Anterior cingulate cortex (tissue), 58 donors: ENCODE results near the gene POLE.
A peak's percentile ranks its signal among the peaks of the same experiment; 100 is the strongest.

Experiments used
- DNase-seq, 58 donors: peaks; one replicate each; lab custom pipeline; 2025; lab: John Stamatoyannopoulos, UW

POLE gene

DNA sequence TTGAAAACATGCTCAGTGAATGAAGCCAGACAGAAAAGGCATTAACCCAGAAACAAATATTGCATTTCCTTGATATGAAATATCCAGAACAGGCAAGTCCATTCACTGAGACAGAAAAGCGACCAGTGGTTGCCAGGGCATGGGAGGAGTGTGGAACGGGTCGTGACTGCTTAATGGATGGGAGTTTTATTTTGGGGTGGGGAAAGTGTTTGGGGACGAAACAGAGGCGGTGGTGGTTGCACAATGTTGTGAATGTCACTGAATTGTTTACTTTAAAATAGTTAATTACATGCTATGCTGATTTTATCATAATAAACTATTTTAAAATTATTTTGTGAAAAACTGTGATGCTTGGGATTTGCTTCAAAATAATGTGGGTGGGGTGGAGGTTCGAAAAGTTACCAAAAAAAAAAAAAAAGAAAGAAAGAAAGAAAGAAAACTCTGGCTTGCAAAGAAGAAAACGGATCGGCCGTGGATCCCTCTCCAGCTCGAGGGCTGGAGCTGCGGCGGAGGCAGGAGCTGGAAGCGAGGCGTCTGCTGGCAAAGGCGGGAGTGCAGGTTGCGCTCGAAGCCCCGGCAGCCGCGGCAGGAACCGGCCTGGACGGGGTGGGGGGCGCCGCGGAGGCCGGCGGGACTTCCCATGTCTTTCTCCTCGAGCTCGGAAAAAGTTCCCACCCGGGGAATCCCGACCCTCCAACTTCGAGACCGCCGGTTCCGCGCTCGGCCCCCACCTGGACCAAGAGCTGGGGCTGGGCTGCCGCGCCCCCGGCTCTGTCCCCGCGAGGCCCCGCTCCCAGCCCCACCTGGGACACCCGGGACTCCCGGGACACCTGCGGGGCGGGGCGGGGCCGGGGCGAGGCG, 69.1 kb downstream of the POLE start:
- no peak for DNase-seq

DNA sequence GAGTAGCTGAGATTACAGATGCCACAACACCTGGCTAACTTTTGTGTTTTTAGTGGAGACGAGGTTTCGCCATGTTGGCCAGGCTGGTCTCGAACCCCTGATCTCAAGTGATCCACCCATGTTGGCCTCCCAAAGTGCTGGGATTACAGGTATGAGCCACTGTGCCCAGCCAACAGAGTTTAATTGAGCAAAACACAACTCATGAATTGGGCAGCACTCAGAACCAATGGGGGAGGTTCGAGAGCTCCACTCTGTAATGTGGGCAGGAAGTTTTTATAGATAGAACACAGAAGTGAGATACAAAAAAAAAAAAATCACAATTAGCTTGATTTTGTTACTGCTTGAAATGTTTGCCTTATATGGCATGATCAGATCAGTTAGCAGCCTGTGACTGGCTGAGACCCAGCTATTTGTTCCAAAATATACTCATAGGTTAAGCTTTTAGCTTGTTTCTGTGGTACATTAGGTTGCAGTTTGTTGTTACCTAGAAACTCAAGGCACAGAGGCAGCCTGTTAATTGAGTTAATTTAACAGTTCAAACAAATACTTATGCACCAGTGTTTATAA, 69.9 kb downstream of the POLE start:
- DNase-seq = no peak

DNA sequence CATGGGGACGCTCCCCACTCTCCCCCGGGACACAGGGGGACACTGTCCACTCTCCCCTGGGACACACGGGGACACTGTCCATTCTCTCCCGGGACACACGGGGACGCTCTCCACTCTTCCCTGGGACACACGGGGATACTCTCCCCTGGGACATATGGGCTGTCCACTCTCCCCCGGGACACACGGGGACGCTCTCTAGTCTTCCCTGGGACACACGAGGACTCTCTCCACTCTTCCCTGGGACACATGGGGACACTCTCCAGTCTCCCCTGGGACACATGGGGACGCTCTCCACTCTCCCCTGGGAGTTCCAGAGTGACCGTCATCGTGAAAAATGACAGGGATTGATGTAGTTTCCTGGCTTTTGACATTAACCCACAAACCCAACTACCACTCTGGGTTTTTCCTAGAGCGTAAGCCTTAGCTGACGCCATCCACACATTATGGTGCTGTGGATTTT, 71.5 kb downstream of the POLE start:
- DNase-seq = no peak

DNA sequence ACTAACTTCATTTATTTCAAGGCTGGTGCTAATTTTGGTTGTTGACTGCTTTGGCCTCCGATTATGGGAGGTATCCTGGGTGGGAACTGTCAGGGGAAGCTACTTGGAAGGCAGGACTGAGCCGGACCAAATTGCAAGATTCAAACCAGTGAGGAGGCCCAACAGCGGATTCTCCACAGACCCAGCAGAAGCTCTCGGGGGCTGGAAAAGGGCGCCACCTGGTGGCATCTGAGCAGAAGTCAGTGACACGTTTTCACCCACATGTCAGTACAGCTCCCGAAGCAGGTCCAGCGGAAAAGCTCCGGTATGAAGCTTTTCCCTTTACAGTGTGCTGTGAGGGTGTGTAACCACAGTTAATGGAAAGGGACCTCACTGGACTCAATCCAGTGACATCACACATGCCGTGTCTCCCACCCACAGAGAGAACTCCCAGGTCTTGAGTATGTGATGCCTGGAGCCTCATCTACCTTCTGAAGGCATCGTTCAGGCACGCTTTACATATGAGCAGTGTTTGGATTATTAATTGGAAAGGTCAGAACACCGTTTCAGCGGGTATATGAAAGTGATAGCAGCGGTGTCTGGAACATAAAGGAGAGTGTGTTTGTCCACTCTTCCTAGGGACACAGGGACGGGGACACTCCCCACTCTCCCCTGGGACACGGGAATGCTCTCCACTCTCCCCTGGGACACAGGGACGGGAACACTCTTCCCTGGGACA, 72.1 kb downstream of the POLE start:
- peak in 55 of 58 donors; percentile 8 to 85 (median 59) for DNase-seq

DNA sequence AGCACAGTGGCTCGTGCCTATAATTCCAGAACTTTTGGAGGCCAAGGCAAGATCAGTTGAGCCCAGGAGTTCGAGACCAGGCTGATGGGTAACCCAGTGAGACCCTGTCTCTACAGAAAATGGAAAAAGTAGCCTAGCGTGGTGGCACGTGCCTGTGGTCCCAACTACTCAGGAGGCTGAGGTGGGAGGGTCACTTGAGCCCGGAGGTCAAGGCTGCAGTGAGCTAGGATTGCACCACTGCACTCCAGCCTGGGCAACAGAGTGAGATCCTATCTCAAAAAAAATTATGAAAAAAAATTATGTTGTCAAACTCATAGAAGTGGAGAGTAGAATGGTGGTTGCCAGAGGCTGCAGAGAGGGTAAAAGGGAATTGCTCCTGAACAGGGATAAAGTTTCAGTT, 73.1 kb downstream of the POLE start:
- no peak for DNase-seq

DNA sequence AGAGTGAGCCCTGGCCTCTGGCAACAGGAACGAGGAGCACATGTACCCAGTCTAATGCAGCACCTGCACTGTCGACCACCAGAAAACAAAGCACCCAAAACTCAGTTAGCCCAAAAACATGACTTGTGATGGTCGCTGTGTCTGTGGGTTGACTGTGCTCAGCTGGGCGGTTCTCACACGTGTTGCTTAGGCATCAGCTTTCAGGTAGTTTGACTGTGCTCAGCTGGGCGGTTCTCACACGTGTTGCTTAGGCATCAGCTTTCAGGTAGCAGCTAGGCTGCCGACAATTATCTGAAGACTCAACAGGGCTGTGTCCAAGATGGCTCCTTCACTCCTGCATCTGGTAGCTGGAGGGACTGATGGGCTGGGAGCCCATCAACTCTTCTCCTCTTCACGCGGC, 75.5 kb downstream of the POLE start:
- no peak for DNase-seq

DNA sequence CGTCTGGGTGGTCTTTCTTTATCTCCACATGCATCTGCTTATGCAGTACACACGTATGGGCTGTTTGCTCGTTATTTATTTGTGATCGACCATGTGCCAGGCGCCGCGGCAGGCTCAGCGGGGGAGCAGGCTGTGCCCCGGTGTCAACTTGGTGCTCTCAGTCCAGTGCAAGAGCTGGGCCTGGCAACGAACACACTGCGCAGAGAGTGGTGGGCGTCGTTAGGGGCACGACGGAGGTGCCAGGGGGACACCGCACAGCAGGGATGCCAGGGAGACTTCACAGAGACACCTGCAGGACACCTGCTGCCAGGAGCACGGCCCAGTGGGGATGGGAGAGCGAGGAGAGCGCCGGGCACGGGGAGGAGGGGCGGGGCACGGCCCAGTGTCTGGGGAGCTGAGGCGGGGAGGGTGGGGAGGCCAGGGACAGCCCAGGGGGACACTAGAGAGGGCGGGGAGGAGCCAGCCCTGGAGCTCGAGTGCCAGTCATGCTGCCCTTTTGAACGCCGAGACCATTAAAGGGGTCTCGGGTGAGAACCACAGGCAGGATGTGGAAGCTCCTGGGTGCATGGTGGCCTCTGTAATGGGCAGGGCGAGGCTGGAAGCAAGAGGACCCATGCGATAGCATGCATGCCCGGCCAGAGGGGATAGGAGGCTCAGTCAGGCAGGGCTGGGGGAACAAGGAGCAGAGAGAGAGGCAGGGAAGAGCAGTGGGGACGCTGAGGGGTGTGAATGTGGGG, 76.1 kb downstream of the POLE start:
- DNase-seq = no peak

DNA sequence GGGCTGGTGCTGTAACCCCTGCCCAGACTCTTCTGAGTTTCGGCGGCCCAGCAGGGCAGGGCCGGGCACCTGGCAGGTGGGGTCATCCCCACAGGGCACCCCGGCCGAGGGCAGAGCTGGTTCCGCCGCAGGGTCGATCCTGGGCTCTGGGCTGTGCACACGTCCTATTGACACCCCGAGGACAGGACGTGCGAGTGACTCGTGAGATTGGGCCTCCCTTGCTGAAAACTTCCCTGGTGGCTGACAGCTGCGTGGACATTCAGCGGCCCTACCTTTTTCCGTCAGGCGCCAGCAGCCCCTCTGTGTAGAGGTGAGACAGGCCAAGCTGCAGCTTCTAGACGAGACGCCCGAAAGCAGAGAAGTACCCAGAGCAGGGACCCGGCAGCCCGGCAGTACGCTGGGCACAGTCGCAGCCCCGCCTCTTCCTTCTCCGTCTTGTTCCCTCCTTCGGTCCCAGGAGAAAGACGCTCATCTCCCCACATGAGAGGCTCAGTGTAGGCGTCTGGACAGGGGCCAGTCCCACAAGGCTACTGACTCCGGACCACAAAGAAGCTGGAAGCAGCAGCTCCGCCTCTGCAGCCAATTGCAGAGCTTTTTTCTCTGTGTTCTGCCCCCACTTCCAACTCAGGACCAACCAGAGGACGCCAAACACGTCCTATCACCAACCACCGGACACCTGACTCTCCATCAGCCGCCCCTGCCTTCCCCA, 76.9 kb downstream of the POLE start, which contains the start of gene LRCOL1:
Gene LRCOL1, minus strand, starts transcription at position 532 of the 709 bp plus-strand sequence. CDS start 4,331 bp downstream, outside the sequence.
- peak in 13 of 58 donors; percentile 5 to 33 (median 15) for DNase-seq

DNA sequence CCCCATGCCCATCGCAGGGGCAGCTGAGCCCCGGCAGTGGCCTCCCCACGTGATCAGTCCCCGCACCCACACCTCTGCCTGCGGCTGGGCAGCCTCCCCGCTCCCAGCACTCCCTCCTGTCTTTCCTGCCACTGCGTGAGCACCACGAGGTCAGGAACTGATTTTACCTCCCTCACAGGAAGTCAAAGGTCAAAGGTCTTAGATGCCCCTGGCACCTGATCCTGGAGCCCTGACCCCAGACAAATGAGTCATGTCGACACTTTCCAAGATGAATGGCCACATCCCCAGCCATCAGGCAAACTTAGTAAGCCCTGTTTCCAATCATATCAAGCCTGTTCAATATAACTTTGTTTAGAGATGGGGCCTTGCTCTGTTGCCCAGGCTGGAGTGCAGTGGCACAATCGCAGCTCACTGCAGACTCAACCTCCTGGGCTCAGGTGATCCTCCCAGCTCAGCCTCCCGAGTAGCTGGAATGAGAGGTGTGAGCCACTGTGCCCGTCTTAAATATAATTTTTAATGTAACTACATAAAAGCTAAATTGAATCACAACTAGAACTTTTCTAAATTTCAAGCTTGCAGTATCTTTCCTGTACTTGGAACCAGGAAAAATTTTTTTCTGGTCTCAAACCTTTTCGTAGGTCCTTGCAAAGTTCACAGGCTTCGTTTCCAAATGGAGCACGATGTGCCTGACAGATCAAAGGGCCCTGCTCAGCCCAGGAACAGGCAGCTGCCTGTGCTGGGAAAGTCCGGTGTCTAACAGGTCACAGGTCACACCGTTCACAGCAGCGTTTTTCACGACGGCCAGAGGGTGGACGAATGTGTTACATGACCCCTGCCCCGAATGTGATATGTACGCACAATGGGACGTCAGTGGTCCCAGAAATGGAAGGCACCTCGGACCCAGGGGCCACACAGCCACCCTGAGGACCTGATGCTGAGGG, 78.6 kb downstream of the POLE start:
- DNase-seq = no peak

DNA sequence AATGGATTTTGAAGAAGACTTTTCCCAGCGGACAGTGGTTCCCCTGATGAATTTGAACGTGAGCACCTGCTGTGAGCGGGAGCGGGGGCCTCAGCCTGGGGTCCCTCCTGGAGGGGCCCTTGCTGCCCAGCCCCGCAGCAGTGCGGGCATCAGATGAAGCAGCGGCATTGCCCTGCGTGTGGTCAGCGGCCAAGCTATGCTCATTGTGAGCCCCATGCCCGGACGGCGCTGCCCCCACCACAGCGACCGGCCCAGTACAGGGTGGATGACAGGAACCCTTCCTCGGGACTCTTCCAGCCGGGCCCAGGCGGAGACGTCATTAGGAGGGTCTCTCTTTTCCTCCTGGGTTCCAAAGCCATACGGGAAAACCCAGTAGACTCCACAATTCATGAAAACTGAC, 80.2 kb downstream of the POLE start:
- no peak for DNase-seq

DNA sequence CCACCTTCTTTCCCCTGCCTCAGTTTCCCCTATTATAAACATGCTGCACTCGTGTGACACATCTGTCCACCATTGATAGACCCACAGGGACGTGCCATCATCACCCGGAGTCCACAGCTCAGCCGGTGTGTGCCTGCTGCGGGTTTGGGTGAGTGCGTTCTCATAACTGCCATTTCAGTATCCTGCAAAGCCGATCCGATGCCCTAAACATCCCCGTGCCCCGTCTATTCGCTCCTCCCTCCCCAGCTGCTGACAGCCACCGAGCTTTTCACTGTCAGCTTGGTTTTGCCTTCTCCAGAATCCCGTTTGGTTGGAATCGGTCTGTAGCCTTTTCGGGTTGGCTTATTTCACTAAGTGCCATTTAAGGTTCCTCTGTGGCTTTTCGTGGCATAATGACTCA, 80.7 kb downstream of the POLE start:
- DNase-seq = no peak

DNA sequence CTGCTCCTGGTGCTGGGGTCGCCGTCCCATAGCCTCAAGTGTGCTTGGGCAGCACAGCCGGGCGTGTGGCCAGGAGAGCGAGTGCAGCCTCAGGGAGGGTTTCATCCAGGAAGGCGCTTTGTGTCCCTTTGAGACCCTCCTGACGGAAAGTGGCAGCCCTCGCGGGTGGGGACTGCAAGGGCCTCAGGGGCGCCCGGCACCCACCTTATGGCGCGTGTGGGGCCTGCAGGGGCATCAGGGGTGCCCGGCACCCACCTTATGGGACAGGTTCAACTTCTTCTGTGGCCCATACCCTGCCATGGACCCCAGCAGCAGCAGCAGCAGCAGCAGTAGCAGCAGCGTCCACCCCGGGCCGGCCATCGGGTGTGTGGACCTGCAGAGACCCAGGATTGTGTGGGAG, 81.2 kb downstream of the POLE start:
- DNase-seq = no peak

DNA sequence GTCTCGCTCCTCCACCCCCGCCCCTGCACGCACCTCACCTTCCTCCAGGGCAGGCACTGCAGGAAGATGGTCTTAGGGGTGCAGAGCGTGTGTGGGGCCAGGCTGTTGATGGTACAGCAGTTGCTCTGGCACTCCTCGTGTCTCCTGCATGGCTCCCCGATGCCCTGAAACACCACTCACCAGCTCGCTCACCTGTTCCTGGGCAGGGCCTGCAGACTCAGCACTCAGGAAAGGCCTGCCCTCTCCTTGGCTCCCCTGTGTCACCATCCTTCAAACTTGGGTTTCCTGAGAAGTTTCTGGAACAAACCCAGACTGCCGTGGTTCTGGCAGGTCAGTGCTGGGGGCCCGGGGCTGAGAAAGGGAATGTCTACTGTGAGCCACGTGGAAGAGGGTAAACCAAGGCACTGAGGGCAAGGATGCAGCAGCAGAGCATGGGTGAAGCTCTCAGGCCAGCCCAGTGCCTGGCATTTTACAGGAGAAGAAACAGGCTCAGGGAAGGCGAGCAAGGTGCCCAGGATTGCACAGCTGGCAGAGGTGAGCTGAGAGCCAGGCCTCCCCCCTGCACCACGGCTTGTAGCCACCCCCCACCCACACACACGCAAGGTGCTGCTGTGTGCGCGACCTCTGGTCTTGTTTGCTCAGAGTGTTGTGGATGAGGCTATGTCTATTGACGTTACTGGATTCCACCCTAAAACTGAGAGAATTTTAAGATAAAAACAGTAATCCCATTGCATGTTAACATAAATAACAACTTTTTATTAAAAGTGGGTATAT, 82.3 kb downstream of the POLE start:
- no peak for DNase-seq

DNA sequence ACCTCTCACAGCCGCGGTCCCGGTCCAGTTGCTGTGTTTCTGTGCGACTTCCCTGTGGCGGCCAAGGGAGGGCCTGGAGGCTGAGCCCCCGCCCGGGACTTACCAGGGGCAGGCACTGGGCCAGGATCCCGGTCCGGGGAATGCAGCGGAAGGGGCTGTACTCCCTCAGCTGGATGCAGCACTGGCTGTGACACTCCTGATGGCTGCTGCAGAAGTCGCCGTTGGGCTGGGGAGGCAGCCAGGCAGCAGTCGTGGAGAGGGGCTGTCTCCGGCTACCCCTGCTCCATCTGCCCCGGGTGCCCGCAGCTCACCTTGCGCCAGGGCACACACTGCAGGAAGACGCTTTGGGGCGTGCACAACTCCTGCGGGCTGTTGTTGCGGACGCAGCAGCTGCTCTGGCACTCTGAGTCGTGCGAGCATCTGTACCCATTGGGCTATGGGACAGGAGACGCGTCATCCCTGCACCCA, 83.0 kb downstream of the POLE start:
- DNase-seq = no peak

DNA sequence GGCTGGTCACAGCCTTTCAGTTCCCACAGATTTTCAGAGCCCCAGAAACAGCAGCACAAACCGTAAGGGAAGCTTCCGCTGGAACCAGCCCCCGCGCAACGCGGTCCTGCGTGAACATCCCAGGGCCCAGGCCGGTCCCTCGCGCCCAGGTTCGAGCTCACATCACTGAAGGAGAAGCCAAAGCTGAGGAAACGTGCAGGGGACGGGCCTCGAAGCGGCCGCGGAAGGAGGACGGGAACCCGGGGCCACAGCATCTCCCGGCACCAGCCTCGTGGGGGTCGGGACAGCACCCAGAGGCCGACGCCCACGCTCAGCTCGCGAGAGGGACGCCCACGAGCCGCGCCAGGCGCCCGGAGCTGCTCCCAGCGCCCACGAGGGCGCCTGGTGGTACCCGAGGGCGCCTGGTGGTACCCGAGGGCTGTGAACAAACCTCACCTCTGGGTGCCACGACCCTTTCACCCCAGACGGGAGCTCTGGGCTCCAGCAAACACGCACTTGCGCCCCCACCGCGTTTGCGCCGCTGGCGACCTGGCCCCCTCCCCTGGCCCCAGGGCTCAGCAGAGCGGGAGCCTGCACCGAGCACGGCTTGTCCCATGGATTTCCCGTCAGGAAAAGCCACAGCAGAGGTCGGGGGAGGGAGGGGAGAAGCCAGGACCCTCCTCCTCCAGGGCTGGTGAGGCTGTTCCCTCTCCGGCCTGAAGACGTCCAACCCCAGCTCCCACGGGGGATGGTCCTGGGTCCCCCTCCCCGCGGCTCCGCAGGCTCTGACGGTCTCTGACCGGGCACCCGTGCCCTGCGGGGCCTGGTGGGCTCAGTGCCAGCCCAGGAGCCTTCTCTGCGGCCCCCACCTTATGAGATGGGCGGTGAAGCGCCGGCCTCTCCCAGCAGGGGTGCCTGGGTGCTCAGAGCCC, 83.6 kb downstream of the POLE start:
- DNase-seq = no peak

DNA sequence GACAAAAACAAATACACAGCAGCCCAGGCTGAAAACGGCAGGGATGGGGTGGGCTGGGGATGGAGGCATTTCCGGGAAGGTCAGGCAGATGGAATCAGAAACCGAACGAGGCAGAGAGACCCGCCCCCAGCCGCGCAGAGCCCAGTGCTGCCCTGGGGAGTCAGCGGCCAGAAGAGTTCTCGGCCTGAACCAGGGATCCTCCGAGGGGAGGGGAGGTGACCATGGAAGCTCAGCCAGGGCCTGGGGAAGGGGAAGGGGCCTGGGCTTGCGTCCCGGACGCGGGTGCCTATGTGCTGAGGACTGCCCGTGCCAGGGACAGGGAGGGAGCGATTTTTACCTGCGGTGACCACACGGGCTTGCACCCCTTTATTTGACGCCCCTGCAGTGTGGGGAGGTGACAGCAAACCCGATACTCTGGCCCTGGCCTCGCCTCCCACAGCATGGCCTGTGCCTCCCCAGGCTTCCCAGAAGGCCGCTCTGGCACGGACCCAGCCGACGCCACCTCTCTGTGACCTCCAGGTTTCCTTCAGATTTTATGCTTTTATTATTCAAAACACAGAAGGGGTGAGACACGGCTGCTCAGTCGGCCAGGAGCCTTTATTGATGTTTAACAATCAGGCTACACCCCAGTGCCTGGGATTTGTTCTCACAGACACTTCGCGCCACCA, 84.4 kb downstream of the POLE start:
- DNase-seq = no peak
